Astrocyte (in vitro differentiated cells and primary cell): Measurements from ENCODE around the gene F12. TPM values are rescaled to one million over a fixed set of nuclear protein-coding genes. Genes with fewer than 3 reads are reported as not detected.

Experiments used
- DNase-seq: peaks from one replicate; pipeline ENCODE4 v3.0.0-alpha.2; 2010; ENCODE audit warnings: low read depth
- FAIRE-seq: peaks from 2 replicates; lab custom pipeline; 2011; peaks lifted over from hg19 to GRCh38; lab: Jason Lieb, UNC
- H2AFZ ChIP-seq: 2 replicates; pipeline ENCODE4 v1.6.0; 2012; ENCODE audit warnings: low read depth, low read length, inconsistent platforms
- H3K27ac ChIP-seq: 2 replicates; pipeline ENCODE4 v1.5.1; 2011; ENCODE audit warnings: low read depth, low read length, inconsistent platforms
- H3K27me3 ChIP-seq: 2 replicates; pipeline ENCODE4 v1.6.0; 2011; ENCODE audit warnings: low read length, inconsistent platforms; ENCODE audit not compliant: insufficient read depth
- H3K36me3 ChIP-seq: 2 replicates; pipeline ENCODE4 v1.5.1; 2011; ENCODE audit warnings: low read length, inconsistent platforms; ENCODE audit not compliant: insufficient read depth
- H3K4me1 ChIP-seq: 2 replicates; pipeline ENCODE4 v1.5.1; 2011; ENCODE audit warnings: low read length, inconsistent platforms; ENCODE audit not compliant: insufficient read depth
- H3K4me2 ChIP-seq: 2 replicates; pipeline ENCODE4 v1.6.0; 2012; ENCODE audit warnings: low read length, inconsistent platforms
- H3K4me3 ChIP-seq: 2 replicates; pipeline ENCODE4 v1.5.1; 2011; ENCODE audit warnings: low read depth, mild to moderate bottlenecking, low read length, inconsistent platforms; ENCODE audit not compliant: insufficient read depth
- H3K79me2 ChIP-seq: 2 replicates; pipeline ENCODE4 v1.6.0; 2012; ENCODE audit warnings: mild to moderate bottlenecking, low read length, inconsistent platforms; ENCODE audit not compliant: insufficient read depth
- H3K9ac ChIP-seq: 2 replicates; pipeline ENCODE4 v1.6.0; 2012; ENCODE audit warnings: mild to moderate bottlenecking, low read length, inconsistent platforms
- H3K9me3 ChIP-seq: 2 replicates; pipeline ENCODE4 v1.5.1; 2012; ENCODE audit warnings: low read depth, mild to moderate bottlenecking, low read length, inconsistent platforms; ENCODE audit not compliant: insufficient read depth
- H4K20me1 ChIP-seq: 2 replicates; pipeline ENCODE4 v1.6.0; 2012; ENCODE audit warnings: low read length, inconsistent platforms; ENCODE audit not compliant: insufficient read depth
- H3K27ac Mint-ChIP-seq: one replicate; pipeline ENCODE4 v1.8.0; 2021; ENCODE audit warnings: mild to moderate bottlenecking, mixed read lengths; ENCODE audit not compliant: unreplicated experiment
- H3K27me3 Mint-ChIP-seq: one replicate; pipeline ENCODE4 v1.8.0; 2021; ENCODE audit warnings: low read depth, mixed read lengths; ENCODE audit not compliant: unreplicated experiment
- H3K36me3 Mint-ChIP-seq: one replicate; pipeline ENCODE4 v1.8.0; 2021; ENCODE audit warnings: low read depth, mixed read lengths; ENCODE audit not compliant: unreplicated experiment
- H3K4me1 Mint-ChIP-seq: one replicate; pipeline ENCODE4 v1.8.0; 2021; ENCODE audit warnings: low read depth, mixed read lengths; ENCODE audit not compliant: unreplicated experiment
- H3K4me3 Mint-ChIP-seq: one replicate; pipeline ENCODE4 v1.8.0; 2021; ENCODE audit warnings: mild to moderate bottlenecking, moderate library complexity, mixed read lengths; ENCODE audit not compliant: unreplicated experiment
- H3K9me3 Mint-ChIP-seq: one replicate; pipeline ENCODE4 v1.8.0; 2021; ENCODE audit warnings: mild to moderate bottlenecking, mixed read lengths; ENCODE audit not compliant: unreplicated experiment
- CTCF ChIP-seq: IDR thresholded peaks from 2 replicates; pipeline ENCODE4 v1.5.1; 2011; ENCODE audit warnings: low read depth, mild to moderate bottlenecking, inconsistent platforms, low read length, moderate library complexity; ENCODE audit not compliant: insufficient read depth
- EZH2 ChIP-seq: IDR thresholded peaks from 2 replicates; pipeline ENCODE4 v1.6.1; 2012; ENCODE audit warnings: mild to moderate bottlenecking, low read length, inconsistent platforms; ENCODE audit not compliant: insufficient read depth
- total RNA-seq: library from RNA; stranded (reverse); gene quantifications from 2 replicates; pipeline ENCODE4 v1.2.1, GENCODE V29; 2021

F12 gene
- total RNA-seq, 1 donor from 2014 or later: 3.0 TPM

DNA sequence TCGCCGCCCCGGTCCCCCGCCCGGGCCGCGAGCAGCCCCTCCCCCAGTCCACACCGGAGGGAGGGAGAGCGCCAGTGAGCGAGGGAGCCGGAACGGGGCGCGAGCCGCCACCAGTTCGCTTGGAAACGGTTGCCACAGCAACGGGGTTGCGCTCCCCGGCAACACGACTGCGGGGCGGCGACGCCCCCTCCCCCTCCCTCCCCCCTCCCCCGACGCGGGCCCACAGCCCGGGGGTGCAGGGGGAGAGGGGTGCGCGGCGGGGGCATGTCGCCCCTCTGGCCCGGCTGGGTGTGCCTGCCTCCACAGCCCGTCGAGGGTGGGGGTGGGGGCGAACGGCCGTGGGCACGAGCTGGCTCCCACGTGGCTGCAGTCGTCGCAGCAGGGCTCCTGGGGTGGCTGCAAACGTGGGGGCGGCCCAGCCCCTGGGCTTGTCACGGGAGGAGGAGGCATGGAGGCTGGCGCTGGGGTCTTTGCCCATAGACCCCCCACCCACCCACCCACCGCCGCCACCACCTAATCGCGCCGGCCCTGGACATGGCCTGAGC is 37.8 kb upstream of the F12 start:
- H3K36me3 Mint-ChIP-seq: peaks cover 3% of the 10 kb centered on the region
- H3K27me3 Mint-ChIP-seq: peaks cover 4% of the 10 kb centered on the region
- FAIRE-seq: no peak
- Histone ChIP-seq H3K4me1 (peaks cover 18% of the 10 kb centered on the region), H3K27me3 (no peaks in the 10 kb centered on the region), H3K79me2 (no peaks in the 10 kb centered on the region), H3K4me3 (peak overlapping the region; percentile 65), H3K4me2 (peak overlapping the region; percentile 95), H4K20me1 (peaks cover 35% of the 10 kb centered on the region), H2AFZ (no peak overlapping the region), H3K27ac (peak overlapping the region; percentile 23), H3K36me3 (no peaks in the 10 kb centered on the region), H3K9ac (peak overlapping the region; percentile 79), H3K9me3 (no peaks in the 10 kb centered on the region)
- no peak for DNase-seq
- H3K4me1 Mint-ChIP-seq: peaks cover 19% of the 10 kb centered on the region
- TF ChIP-seq CTCF (no peak), EZH2 (no peak)
- no peak overlapping the region for H3K4me3 Mint-ChIP-seq
- H3K9me3 Mint-ChIP-seq: no peaks in the 10 kb centered on the region
- no peak overlapping the region for H3K27ac Mint-ChIP-seq

GRCh38 chr5:177446200-177447065 is 37.1 kb upstream of the F12 start, which contains the start of gene PRR7:
Gene PRR7 (plus strand): TSS chr5:177446814. CDS start chr5:177455068, 8,254 bp downstream.
- peaks cover 4% of the 10 kb centered on the region for H3K27me3 Mint-ChIP-seq
- Histone ChIP-seq H3K36me3 (no peaks in the 10 kb centered on the region), H3K9ac (peak within 1 kb of the TSS; percentile 79), H3K4me1 (peaks cover 18% of the 10 kb centered on the region), H3K9me3 (no peaks in the 10 kb centered on the region), H3K4me3 (peak within 1 kb of the TSS; percentile 65), H2AFZ (peak within 1 kb of the TSS; percentile 46), H4K20me1 (peaks cover 29% of the 10 kb centered on the region), H3K79me2 (no peaks in the 10 kb centered on the region), H3K4me2 (peak within 1 kb of the TSS; percentile 95), H3K27me3 (no peaks in the 10 kb centered on the region), H3K27ac (peak within 1 kb of the TSS; percentile 23)
- H3K9me3 Mint-ChIP-seq: no peaks in the 10 kb centered on the region
- peaks cover 21% of the 10 kb centered on the region for H3K4me1 Mint-ChIP-seq
- H3K36me3 Mint-ChIP-seq: peaks cover 5% of the 10 kb centered on the region
- no peak for FAIRE-seq
- H3K27ac Mint-ChIP-seq: peak within 1 kb of the TSS; percentile 29
- TF ChIP-seq EZH2 (no peak), CTCF (no peak)
- peak; percentile 62 for DNase-seq
- peak within 1 kb of the TSS; percentile 77 for H3K4me3 Mint-ChIP-seq

DNA sequence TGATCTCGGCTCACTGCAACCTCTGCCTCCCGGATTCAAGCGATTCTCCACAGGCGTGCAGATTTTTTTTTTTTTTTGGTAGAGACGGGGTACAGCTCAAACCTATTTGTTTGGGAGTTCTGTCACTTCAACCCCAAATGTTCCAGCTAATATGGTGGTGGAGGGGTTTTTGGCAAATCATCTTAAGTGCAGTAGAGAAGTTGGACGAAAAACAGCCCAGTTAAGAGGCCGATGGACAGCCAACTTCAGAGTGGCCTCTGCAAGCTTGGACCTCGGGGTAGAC is 36.5 kb upstream of the F12 start:
- H3K27me3 Mint-ChIP-seq: peaks cover 2% of the 10 kb centered on the region
- H3K36me3 Mint-ChIP-seq: peaks cover 5% of the 10 kb centered on the region
- no peaks in the 10 kb centered on the region for H3K9me3 Mint-ChIP-seq
- Histone ChIP-seq H2AFZ (no peak overlapping the region), H3K4me3 (peak overlapping the region; percentile 65), H3K9ac (peak overlapping the region; percentile 79), H3K4me1 (peaks cover 18% of the 10 kb centered on the region), H3K4me2 (peak overlapping the region; percentile 95), H3K9me3 (no peaks in the 10 kb centered on the region), H3K79me2 (no peaks in the 10 kb centered on the region), H3K27ac (no peak overlapping the region), H4K20me1 (peaks cover 26% of the 10 kb centered on the region), H3K27me3 (no peaks in the 10 kb centered on the region), H3K36me3 (no peaks in the 10 kb centered on the region)
- H3K27ac Mint-ChIP-seq: peak overlapping the region; percentile 29
- FAIRE-seq (no peak), DNase-seq (no peak)
- H3K4me3 Mint-ChIP-seq: peak overlapping the region; percentile 77
- H3K4me1 Mint-ChIP-seq: peaks cover 21% of the 10 kb centered on the region
- TF ChIP-seq EZH2 (no peak), CTCF (no peak)
